Lower leg skin (tissue), 3 donors: Measurements from ENCODE around the gene DECR2.
"Not testable (repeated sequence)": the region's sequence is repeated elsewhere in the genome, so short reads cannot be mapped to it uniquely, and the experiment has no call there.

Experiments
- POLR2A ChIP-seq, 2 donors: fragments of 450-650 bp; IDR thresholded peaks; one replicate each; pipeline ENCODE4 v1.6.1; 2016 to 2017; ENCODE audit warnings: antibody characterized with exemption in 2 of 2, mild to moderate bottlenecking in 1 of 2, moderate library complexity in 1 of 2
- TF ChIP-seq, protein P1 (sequence below), 3 donors: fragments of 450-650 bp; IDR thresholded peaks; one replicate each; pipeline ENCODE4 v1.5.1; 2016; ENCODE audit warnings: antibody characterized with exemption in 3 of 3, mild to moderate bottlenecking in 3 of 3, moderate library complexity in 2 of 3

DNA sequence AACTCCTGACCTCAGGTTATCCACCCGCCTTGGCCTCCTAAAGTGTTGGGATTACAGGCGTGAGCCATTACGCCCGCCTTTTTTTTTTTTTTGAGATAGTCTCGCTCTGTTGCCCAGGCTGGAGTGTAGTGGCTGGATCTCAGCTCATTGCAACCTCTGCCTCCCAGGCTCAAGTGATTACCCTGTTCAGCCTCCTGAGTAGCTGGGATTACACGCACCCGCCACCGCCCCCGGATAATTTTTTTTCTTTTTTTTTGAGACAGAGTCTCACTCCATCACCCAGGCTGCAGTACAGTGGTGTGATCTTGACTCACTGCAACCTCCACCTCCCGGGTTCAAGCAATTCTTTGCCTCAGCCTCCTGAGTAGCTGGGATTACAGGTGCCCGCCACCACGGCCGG, 20.5 kb downstream of the DECR2 start:
- TF ChIP-seq, protein P1, sequence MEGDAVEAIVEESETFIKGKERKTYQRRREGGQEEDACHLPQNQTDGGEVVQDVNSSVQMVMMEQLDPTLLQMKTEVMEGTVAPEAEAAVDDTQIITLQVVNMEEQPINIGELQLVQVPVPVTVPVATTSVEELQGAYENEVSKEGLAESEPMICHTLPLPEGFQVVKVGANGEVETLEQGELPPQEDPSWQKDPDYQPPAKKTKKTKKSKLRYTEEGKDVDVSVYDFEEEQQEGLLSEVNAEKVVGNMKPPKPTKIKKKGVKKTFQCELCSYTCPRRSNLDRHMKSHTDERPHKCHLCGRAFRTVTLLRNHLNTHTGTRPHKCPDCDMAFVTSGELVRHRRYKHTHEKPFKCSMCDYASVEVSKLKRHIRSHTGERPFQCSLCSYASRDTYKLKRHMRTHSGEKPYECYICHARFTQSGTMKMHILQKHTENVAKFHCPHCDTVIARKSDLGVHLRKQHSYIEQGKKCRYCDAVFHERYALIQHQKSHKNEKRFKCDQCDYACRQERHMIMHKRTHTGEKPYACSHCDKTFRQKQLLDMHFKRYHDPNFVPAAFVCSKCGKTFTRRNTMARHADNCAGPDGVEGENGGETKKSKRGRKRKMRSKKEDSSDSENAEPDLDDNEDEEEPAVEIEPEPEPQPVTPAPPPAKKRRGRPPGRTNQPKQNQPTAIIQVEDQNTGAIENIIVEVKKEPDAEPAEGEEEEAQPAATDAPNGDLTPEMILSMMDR (IDR thresholded peaks at IDR 0.05) = not testable (repeated sequence)
- TF ChIP-seq POLR2A (IDR thresholded peaks at IDR 0.05) = not testable (repeated sequence)
